ENCODE data around the gene LGALS1. TPM values are rescaled to one million over a fixed set of nuclear protein-coding genes. Genes with fewer than 3 reads are reported as not detected.
"Not testable (repeated sequence)": the region's sequence is repeated elsewhere in the genome, so short reads cannot be mapped to it uniquely, and the experiment has no call there.

The LGALS1 gene
- total and polyA plus RNA-seq, 4 donors = 35.6 to 138 (median 91.6) TPM

GRCh38 chr22:37692627-37693285 is 17.3 kb downstream of the LGALS1 start:
- Histone ChIP-seq H3K27me3 (ENCODE audit: control insufficient read depth in 4 of 4, insufficient read depth in 4 of 4, low read length in 3 of 4) (no peaks in the 10 kb centered on the region), H3K9me3 (ENCODE audit: control insufficient read depth in 4 of 4, low read length in 3 of 4) (no peaks in the 10 kb centered on the region), H3K4me1 (ENCODE audit: control insufficient read depth in 4 of 4, insufficient read depth in 4 of 4, low read length in 3 of 4) (peaks cover 0 to 4% (median under 1%) of the 10 kb centered on the region in 4 donors), H3K27ac (ENCODE audit: low read depth in 1 of 2, low read length in 2 of 2) (no peak overlapping the region), H3K36me3 (ENCODE audit: control insufficient read depth in 4 of 4, insufficient read depth in 3 of 4, low read depth in 1 of 4, low read length in 3 of 4) (peaks cover 13 to 35% (median 25%) of the 10 kb centered on the region in 4 donors), H3K4me3 (ENCODE audit: low read depth in 1 of 3, low read length in 3 of 3) (no peak overlapping the region), H3K9ac (ENCODE audit: low read depth in 1 of 2, low read length in 2 of 2) (no peak overlapping the region)
- TF ChIP-seq NR2F2 (IDR thresholded peaks at IDR 0.05) (no peak), RAD21 (IDR thresholded peaks at IDR 0.05) (no peak), REST (IDR thresholded peaks at IDR 0.05) (no peak), TAF1 (conservative IDR thresholded peaks at IDR 0.05) (no peak), CTCF (IDR thresholded peaks at IDR 0.05; ENCODE audit: low read depth, low read length, missing input control) (no peak), FOXA1 (IDR thresholded peaks at IDR 0.05) (no peak), FOXA2 (IDR thresholded peaks at IDR 0.05) (no peak)
- no peak for DNase-seq (ENCODE audit: low spot score)
- 97% methylated on average over 15 of the region's 15 CpGs for WGBS

- H3K27me3 ChIP-seq (ENCODE audit: control insufficient read depth in 4 of 4, insufficient read depth in 4 of 4, low read length in 3 of 4); H3K9ac ChIP-seq (ENCODE audit: low read depth in 1 of 2, low read length in 2 of 2); DNase-seq (ENCODE audit: low spot score); H3K9me3 ChIP-seq (ENCODE audit: control insufficient read depth in 4 of 4, low read length in 3 of 4); H3K4me3 ChIP-seq (ENCODE audit: low read depth in 1 of 3, low read length in 3 of 3); H3K4me1 ChIP-seq (ENCODE audit: control insufficient read depth in 4 of 4, insufficient read depth in 4 of 4, low read length in 3 of 4); H3K27ac ChIP-seq (ENCODE audit: low read depth in 1 of 2, low read length in 2 of 2): not testable (repeated sequence)
- 84% methylated on average over 7 of the region's 7 CpGs for WGBS
- H3K36me3 ChIP-seq (ENCODE audit: control insufficient read depth in 4 of 4, insufficient read depth in 3 of 4, low read depth in 1 of 4, low read length in 3 of 4) = peaks cover 10 to 29% (median 22%) of the 10 kb centered on the region in 4 donors
Measured at GRCh38 chr22:37694131-37694530, 18.7 kb downstream of the LGALS1 start.

GRCh38 chr22:37696260-37696656 is 20.8 kb downstream of the LGALS1 start:
- 52% methylated on average over 13 of the region's 13 CpGs for WGBS
- not testable (repeated sequence) for H3K27ac ChIP-seq (ENCODE audit: low read depth in 1 of 2, low read length in 2 of 2)
- peaks cover 9 to 17% (median 13%) of the 10 kb centered on the region in 4 donors for H3K36me3 ChIP-seq (ENCODE audit: control insufficient read depth in 4 of 4, insufficient read depth in 3 of 4, low read depth in 1 of 4, low read length in 3 of 4)

More at GRCh38 chr22:37696260-37696656, 20.8 kb downstream of the LGALS1 start:
- not testable (repeated sequence) for H3K9ac ChIP-seq (ENCODE audit: low read depth in 1 of 2, low read length in 2 of 2); H3K4me1 ChIP-seq (ENCODE audit: control insufficient read depth in 4 of 4, insufficient read depth in 4 of 4, low read length in 3 of 4); H3K9me3 ChIP-seq (ENCODE audit: control insufficient read depth in 4 of 4, low read length in 3 of 4); H3K4me3 ChIP-seq (ENCODE audit: low read depth in 1 of 3, low read length in 3 of 3); DNase-seq (ENCODE audit: low spot score); H3K27me3 ChIP-seq (ENCODE audit: control insufficient read depth in 4 of 4, insufficient read depth in 4 of 4, low read length in 3 of 4)
